Stimulated activated CD4-positive, alpha-beta T cell treated with anti-CD3 and anti-CD28 coated beads, Interleukin-15, amount 100 ng/mL, for 48 hours (primary cell): ENCODE data around the gene ZDHHC11.
A peak's percentile ranks its signal among the peaks of the same experiment; 100 is the strongest.
"Not testable (repeated sequence)": the region's sequence is repeated elsewhere in the genome, so short reads cannot be mapped to it uniquely, and the experiment has no call there.

Experiments used
- DNase-seq, 2 donors: peaks; one replicate each; pipeline ENCODE4 v3.0.0-alpha.2; 2020; ENCODE audit warnings: low read depth in 2 of 2

Gene ZDHHC11

DNA sequence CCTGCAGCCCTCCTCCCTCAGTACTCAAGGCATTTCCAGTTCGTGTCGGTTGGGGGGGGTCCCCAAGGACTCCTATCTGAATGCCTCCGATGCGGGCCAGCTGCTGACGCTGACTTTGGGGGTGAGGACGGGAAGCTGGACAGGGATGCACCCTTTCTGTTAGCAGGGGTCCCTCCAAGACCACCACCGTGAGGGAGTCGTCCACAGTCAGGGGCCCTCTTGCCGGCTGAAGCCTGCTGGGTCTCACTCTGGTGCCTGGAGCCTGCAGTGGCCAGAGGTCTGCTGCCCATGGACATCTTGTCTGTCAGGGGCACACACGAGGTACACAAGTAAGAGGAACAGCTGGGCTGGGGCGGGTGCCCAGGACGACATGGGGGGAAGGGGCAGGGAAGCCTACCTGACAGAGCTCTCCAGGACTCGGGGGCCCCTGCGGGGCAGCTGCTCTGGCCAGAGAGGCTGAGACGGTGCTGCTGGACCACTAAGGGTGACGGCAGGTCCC lies 9.1 kb upstream of the ZDHHC11 start:
- no peak for DNase-seq

- DNase-seq, result no peak
Observed at GRCh38 chr5:859391-859790, 8.6 kb upstream of the ZDHHC11 start.

- DNase-seq, result no peak
Observed at GRCh38 chr5:858726-859125, 7.9 kb upstream of the ZDHHC11 start.

DNA sequence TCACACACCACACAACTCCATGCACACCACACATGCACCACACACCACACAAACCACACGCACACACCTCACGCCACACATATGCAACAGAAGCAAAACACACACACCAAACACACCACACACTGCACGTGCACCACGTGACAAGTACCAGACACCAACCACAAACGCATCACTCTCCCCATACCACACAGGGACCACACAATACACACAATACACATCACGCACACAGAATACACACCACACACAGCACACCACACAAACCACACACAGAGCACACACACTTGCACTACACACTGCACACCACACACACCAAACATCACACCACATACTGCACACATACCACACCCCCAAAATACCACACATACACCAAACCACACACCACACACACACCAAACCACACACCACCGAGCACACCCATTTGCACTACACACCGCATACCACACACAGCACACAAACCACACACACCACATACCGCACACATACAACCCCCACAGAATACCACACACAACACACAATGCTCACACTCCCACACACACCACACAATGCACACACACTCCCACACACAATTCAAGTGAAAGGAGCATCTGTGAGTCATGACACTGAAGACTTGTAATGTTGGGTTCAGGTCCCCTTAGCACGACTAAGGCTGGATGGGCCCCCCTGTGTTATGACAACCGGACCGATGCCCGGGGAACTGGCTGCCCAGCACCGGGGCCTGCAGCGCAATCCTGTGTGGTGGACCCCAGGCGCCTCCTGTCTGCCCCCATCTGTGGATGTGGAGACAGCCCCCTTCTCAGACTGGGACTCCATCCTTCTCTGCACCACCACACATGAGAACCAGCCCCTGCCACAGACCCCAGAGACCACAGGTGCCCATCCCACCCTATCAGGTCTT lies 6.0 kb upstream of the ZDHHC11 start:
- no peak for DNase-seq

- no peak for DNase-seq
Observed at GRCh38 chr5:855771-856530, 5.2 kb upstream of the ZDHHC11 start.

DNA sequence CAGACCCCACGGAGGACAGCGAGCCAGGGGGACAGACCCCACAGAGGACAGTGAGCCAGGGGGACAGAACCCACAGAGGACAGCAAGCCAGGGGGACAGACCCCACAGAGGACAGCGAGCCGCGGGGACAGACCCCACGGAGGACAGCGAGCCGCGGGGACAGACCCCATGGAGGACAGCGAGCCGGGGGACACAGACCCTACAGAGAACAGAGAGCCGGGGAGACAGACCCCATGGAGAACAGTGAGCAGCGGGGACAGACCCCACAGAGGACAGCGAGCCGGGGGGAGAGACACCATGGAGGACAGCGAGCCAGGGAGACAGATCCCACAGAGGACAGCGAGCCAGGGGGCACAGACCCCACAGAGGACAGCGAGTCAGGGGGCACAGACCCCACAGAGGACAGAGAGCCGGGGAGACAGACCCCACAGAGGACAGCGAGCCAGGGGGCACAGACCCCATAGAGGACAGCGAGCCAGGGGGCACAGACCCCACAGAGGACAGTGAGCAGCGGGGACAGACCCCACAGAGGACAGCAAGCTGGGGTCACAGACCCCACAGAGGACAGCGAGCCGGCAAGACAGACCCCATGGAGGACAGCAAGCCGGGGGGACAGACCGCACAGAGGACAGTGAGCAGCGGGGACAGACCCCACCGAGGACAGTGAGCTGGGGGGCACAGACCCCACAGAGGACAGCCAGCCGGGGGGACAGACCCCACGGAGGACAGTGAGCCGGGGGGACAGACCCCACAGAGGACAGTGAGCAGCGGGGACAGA lies 4.4 kb upstream of the ZDHHC11 start:
- no peak for DNase-seq

DNA sequence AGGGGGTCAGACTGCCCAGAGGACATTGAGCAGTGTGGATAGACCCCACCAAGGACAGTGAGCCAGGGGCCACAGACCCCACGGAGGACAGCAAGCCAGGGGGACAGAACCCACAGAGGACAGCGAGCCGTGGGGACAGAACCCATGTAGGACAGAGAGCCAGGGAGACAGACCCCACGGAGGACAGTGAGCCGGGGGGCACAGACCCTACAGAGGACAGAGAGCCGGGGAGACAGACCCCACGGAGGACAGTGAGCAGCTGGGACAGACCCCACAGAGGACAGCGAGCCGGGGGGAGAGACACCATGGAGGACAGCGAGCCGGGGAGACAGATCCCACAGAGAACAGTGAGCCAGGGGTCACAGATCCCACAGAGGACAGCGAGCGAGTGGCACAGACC lies 3.4 kb upstream of the ZDHHC11 start:
- DNase-seq, result no peak

GRCh38 chr5:853416-854090 lies 2.8 kb upstream of the ZDHHC11 start:
- DNase-seq, result not testable (repeated sequence)

DNA sequence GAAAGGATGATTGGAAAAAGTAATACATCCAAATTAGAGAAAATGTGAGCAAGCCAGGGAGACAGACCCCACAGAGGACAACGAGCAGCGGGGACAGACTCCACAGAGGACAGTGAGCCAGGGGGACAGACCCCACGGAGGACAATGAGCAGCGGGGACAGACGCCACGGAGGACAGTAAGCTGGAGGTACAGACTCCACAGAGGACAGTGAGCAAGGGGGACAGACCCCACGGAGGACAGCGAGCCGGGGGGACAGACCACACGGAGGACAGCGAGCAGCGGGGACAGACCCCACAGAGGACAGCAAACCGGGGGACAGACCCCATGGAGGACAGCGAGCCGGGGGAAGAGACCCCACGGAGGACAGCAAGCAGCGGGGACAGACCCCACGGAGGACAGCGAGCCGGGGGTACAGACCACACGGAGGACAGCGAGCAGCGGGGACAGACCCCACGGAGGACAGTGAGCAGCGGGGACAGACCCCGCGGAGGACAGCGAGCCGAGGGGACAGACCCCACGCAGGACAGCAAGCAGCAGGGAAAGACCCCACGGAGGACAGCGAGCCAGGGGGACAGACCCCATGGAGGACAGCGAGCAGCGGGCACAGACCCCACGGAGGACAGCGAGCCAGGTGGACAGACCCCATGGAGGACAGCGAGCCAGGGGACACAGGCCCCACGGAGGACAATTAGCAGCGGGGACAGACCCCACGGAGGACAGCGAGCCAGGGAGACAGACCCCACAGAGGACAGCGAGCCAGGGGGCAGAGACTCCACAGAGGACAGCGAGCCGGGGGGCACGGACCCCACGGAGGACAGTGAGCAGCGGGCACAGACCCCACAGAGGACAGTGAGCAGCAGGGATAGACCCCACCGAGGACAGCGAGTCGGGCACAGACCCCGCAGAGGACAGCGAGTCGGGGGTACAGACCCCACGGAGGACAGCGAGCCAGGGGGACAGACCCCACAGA lies 1.9 kb upstream of the ZDHHC11 start:
- no peak for DNase-seq

DNA sequence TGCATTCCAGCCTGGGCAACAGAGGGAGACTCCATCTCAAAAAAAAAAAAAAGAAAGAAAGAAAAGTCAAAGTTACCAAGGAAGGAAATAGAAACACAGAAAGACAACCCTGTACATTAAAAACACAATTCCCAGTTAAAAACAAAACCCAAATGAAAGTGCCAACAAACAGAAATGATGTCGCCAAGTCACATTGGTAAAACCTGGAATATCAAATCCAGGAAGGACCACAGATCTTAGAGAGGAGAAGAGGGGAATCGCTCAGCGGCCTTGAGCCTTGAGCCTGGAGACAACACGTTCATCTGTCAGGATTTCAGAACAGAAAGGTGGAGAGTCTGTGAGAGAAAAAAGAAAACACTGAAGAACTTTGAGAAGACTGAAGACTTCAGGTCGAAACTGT lies 1.2 kb upstream of the ZDHHC11 start:
- no peak for DNase-seq

GRCh38 chr5:851553-851952 lies 767 bp upstream of the ZDHHC11 start:
- no peak for DNase-seq

DNA sequence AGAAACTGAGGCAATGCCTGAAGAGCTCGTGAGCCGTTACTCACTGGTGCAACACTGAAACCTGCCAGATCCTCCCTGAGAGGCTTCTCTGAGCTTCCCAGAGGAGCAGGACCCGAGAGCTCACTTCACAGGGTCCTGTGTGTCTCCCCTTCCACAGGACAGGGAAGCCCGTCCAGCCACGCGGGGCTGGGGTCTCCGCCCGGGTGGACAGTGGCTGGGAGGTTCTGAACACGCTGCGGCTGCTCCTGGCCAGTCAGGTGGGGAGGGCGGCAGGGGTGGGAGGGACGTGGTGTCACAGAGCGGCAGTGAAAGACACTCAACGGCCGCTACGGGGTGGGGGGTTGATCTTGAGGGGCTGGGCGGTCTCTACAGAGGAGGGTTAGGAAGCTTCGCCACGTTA lies 290 bp upstream of the ZDHHC11 start:
- DNase-seq, result no peak

GRCh38 chr5:849651-850301 lies 1.0 kb downstream of the ZDHHC11 start:
- no peak for DNase-seq

- DNase-seq, result no peak
Observed at GRCh38 chr5:848671-849111, 2.1 kb downstream of the ZDHHC11 start.

- not testable (repeated sequence) for DNase-seq
Observed at GRCh38 chr5:847736-848135, 3.0 kb downstream of the ZDHHC11 start.

- DNase-seq, result not testable (repeated sequence)
Observed at GRCh38 chr5:847212-847611, 3.6 kb downstream of the ZDHHC11 start.

- DNase-seq, result peak; percentile 13 to 23
Observed at GRCh38 chr5:846602-847091, 4.1 kb downstream of the ZDHHC11 start.

DNA sequence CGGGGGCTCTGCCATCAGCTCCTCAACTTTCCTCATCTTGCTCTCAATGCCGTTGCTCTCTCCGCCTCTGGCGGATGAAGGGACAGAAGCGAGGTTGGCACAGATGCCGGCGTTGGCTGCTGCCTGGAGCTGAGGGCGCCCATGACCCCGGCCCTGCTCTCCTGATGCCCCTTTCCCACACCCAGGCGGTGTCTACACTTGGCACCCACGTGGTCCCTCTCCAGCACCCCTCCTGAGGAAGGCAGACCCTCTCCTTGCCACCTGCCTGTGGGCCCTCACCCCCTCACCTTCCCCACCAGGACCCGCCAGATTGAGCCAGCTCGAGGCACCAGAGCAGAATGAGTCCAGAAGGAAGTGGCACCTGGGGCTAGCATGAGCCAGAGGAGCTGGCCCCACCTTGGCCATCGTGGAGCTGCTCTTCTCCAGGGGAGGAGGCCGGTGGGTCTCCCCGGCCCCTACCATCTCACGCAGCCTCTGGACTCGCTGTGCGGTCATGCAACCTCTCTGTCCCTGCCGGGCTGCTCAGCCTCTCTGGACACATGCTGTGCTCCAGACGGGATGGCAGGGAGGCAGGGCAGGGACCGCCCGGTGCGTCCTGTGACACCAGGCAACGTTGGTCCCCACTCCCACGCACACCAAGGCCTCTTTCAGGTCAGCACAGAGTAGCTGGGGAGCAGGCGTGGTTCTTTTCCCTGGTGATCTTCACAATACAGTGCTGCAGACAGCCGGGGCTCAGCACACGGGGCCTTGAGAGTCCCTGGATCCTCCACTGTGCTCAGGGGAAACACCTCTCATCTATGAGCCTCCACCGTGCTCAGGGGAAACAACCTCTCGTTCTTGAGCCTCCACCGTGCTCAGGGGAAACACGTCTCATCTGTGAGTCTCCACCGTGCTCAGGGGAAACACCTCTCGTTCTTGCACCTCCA lies 4.8 kb downstream of the ZDHHC11 start:
- DNase-seq, result not testable (repeated sequence)
